HL-60 (cell line): Measurements from ENCODE around the gene CAMK2G.

ENCODE experiments used
- CTCF ChIP-seq: IDR thresholded peaks from one replicate; pipeline ENCODE4 v1.5.1; 2011; ENCODE audit warnings: low read length, control low read depth, inconsistent platforms; ENCODE audit not compliant: insufficient read depth
- GABPA ChIP-seq: IDR thresholded peaks from 2 replicates; pipeline ENCODE4 v1.6.1; 2012; ENCODE audit warnings: low read depth
- POLR2AphosphoS5 ChIP-seq: IDR thresholded peaks from 2 replicates; pipeline ENCODE4 v1.6.1; 2012; ENCODE audit warnings: low read depth
- REST ChIP-seq: IDR thresholded peaks from 2 replicates; pipeline ENCODE4 v1.6.1; 2012; ENCODE audit warnings: low read depth; ENCODE audit not compliant: insufficient replicate concordance

- TF ChIP-seq CTCF (no peak), REST (no peak), POLR2AphosphoS5 (no peak), GABPA (no peak)
Measured at GRCh38 chr10:73796766-73797165, 77.6 kb downstream of the CAMK2G start.
